B cell (primary cell): ENCODE measurements around the gene PML. TPM values are rescaled to one million over a fixed set of nuclear protein-coding genes. Genes with fewer than 3 reads are reported as not detected.

Experiments
- ATAC-seq: fragments of 200-7000 bp; cut with Tn5 transposase; one replicate; pipeline ENCODE4 v1.10.0; 2021; ENCODE audit warnings: low read depth, mild to moderate bottlenecking, moderate number of reproducible peaks, moderate library complexity
- CTCF ChIA-PET: fragments of 350-600 bp; sonication (Branson Sonifier 250); formaldehyde crosslinking; loops from one replicate; lab custom pipeline; 2021; ENCODE audit warnings: antibody characterized with exemption, inconsistent platforms; lab: Charles Lee
- POLR2A ChIA-PET: fragments of 350-600 bp; sonication (Branson Sonifier 250); formaldehyde crosslinking; loops from one replicate; lab custom pipeline; 2021; ENCODE audit warnings: antibody characterized with exemption; lab: Charles Lee
- DNase-seq: peaks from one replicate; pipeline ENCODE4 v3.0.0; 2013
- H2AFZ ChIP-seq: 2 replicates; pipeline ENCODE4 v1.6.1; 2012; ENCODE audit warnings: mild to moderate bottlenecking, low read depth, low read length; ENCODE audit not compliant: insufficient read depth, poor library complexity, severe bottlenecking
- H3K27ac ChIP-seq, 2 donors: 1 replicate in 1 of 2; 2 replicates in 1 of 2; pipeline ENCODE4 v1.5.1; 2012 to 2013; ENCODE audit warnings: low read length in 2 of 2, mild to moderate bottlenecking in 2 of 2, moderate library complexity in 1 of 2
- H3K27me3 ChIP-seq, 4 experiments: fragments of 200-600 bp in 1 of 4; sonication (generic) in 1 of 4; replicated peaks in 1 of 4; 1 replicate in 2 of 4; 2 replicates in 2 of 4; pipeline versions ENCODE4 v1.6.1 to v1.7.0; 2013 to 2016; ENCODE audit warnings: low read length in 3 of 4, mild to moderate bottlenecking in 2 of 4, mixed read lengths in 1 of 4, moderate library complexity in 1 of 4; ENCODE audit not compliant: insufficient read depth in 4 of 4, control insufficient read depth in 3 of 4; ENCODE audit errors: control extremely low read depth in 1 of 4
- H3K36me3 ChIP-seq, 2 experiments: replicated peaks in 1 of 2; 1 replicate in 1 of 2; 2 replicates in 1 of 2; pipeline versions ENCODE4 v1.6.1 to v1.7.1; 2013; ENCODE audit warnings: low read length in 1 of 2; ENCODE audit not compliant: insufficient read depth in 2 of 2, control insufficient read depth in 1 of 2; ENCODE audit errors: control extremely low read depth in 1 of 2, extremely low read depth in 1 of 2
- H3K4me1 ChIP-seq, 2 donors: fragments of 200-600 bp in 1 of 2; sonication (generic) in 1 of 2; 1 replicate in 1 of 2; 2 replicates in 1 of 2; pipeline versions ENCODE4 v1.5.1 to v1.6.1; 2013 to 2017; ENCODE audit warnings: low read length in 2 of 2; ENCODE audit not compliant: control insufficient read depth in 2 of 2, insufficient read depth in 2 of 2
- H3K4me2 ChIP-seq: replicated peaks from 2 replicates; pipeline ENCODE3; 2012; ENCODE audit warnings: mild to moderate bottlenecking, low read depth, low read length; ENCODE audit not compliant: poor library complexity, severe bottlenecking
- H3K4me3 ChIP-seq, 5 experiments: fragments of 200-600 bp in 1 of 5; sonication (generic) in 1 of 5; 1 replicate in 3 of 5; 2 replicates in 2 of 5; pipeline versions ENCODE4 v1.5.1 to v1.7.0; 2011 to 2016; ENCODE audit warnings: low read length in 4 of 5, mild to moderate bottlenecking in 4 of 5, low read depth in 2 of 5, control low read depth in 1 of 5, moderate library complexity in 1 of 5; ENCODE audit not compliant: insufficient read depth in 1 of 5; ENCODE audit errors: control extremely low read depth in 1 of 5, extremely low read depth in 1 of 5
- H3K79me2 ChIP-seq: fragments of 200-600 bp; sonication (generic); one replicate; pipeline ENCODE4 v1.6.0; 2016; ENCODE audit warnings: low read length; ENCODE audit not compliant: control insufficient read depth, insufficient read depth
- H3K9ac ChIP-seq: fragments of 200-600 bp; sonication (generic); 2 replicates; pipeline ENCODE4 v1.6.1; 2017; ENCODE audit warnings: mild to moderate bottlenecking, low read length, moderate library complexity
- H3K9me3 ChIP-seq, 3 donors: one replicate each; pipeline versions ENCODE4 v1.6.1 to v1.7.1; 2013; ENCODE audit warnings: low read length in 2 of 3; ENCODE audit not compliant: control insufficient read depth in 2 of 3, insufficient read depth in 1 of 3; ENCODE audit errors: control extremely low read depth in 1 of 3
- H4K20me1 ChIP-seq: 2 replicates; pipeline ENCODE4 v1.6.0; 2012; ENCODE audit warnings: mild to moderate bottlenecking, low read length; ENCODE audit not compliant: insufficient read depth, control insufficient read depth, poor library complexity, severe bottlenecking
- H3K27ac Mint-ChIP-seq: one replicate; pipeline ENCODE4 v1.8.0; 2021; ENCODE audit warnings: mixed read lengths
- H3K27me3 Mint-ChIP-seq: one replicate; pipeline ENCODE4 v1.8.0; 2021; ENCODE audit warnings: mixed read lengths
- H3K4me1 Mint-ChIP-seq: one replicate; pipeline ENCODE4 v1.8.0; 2021; ENCODE audit warnings: mixed read lengths
- H3K4me3 Mint-ChIP-seq: one replicate; pipeline ENCODE4 v1.8.0; 2021; ENCODE audit warnings: mixed read lengths
- H3K9me3 Mint-ChIP-seq: one replicate; pipeline ENCODE4 v1.8.0; 2022; ENCODE audit warnings: mixed read lengths; ENCODE audit not compliant: insufficient read depth
- CTCF ChIP-seq: fragments of 200-600 bp; IDR thresholded peaks from one replicate; pipeline ENCODE4 v1.8.0; 2022; ENCODE audit warnings: antibody characterized with exemption, mild to moderate bottlenecking
- EZH2 ChIP-seq: IDR thresholded peaks from 2 replicates; pipeline ENCODE4 v1.6.1; 2012; ENCODE audit warnings: borderline replicate concordance, low read depth, mild to moderate bottlenecking, moderate library complexity, low read length; ENCODE audit not compliant: insufficient read depth, poor library complexity, severe bottlenecking
- WGBS: methylation state at CpG from one replicate; pipeline ENCODE4 v1.1.5; 2013; ENCODE audit warnings: missing lambda C conversion rate; ENCODE audit not compliant: insufficient coverage; 5-methylcytosine and 5-hydroxymethylcytosine counted together
- intact Hi-C: fragments of 100-400 bp; cut with micrococcal nuclease; formaldehyde crosslinking; loops from one replicate; pipeline ENCODE4 v1.10.0; 2022
- polyA plus RNA-seq: library from polyadenylated mRNA; depleted of rRNA; stranded (reverse); fragments of >200 nt; gene quantifications from 2 replicates; pipeline ENCODE4 v1.2.3, GENCODE V29; 2012
- total RNA-seq, 2 donors: library from RNA; stranded (reverse); fragments of 120-200 nt in 1 of 2; gene quantifications; 1 replicate in 1 of 2; 2 replicates in 1 of 2; pipeline versions ENCODE4 v1.2.3 to v1.2.4, GENCODE V29; 2013 to 2022

Gene PML
- total and polyA plus RNA-seq, 2 donors (not counting 1 experiment from before 2014, with no cell fraction given) = 59.2 to 66.3 TPM

GRCh38 chr15:73990250-73991005 is 4.1 kb upstream of the PML start:
- H3K27ac Mint-ChIP-seq = peak overlapping the region; percentile 2
- intact Hi-C loops = loop anchor here (5.0 to 10.0 kb wide), 8 partner anchors 353 to 1912 kb away; partner anchors contain the start of genes ARID3B, FBXO22, MYO9A and SENP8
- no peaks in the 10 kb centered on the region for H3K36me3 ChIP-seq
- no peak overlapping the region for H3K4me2 ChIP-seq
- H3K27ac ChIP-seq = no peak overlapping the region
- H3K27me3 Mint-ChIP-seq = no peaks in the 10 kb centered on the region
- POLR2A ChIA-PET = interaction anchor here (0.5 kb wide), 1 partner anchor 16 kb away, joined by 6 read pairs; no protein-coding TSS in a partner anchor
- peaks cover 33 to 52% of the 10 kb centered on the region in 2 donors for H3K4me1 ChIP-seq
- ATAC-seq (no peak), DNase-seq (no peak)
- peaks cover 55% of the 10 kb centered on the region for H3K4me1 Mint-ChIP-seq
- WGBS = 98% methylated on average over 8 of the region's 9 CpGs
- H2AFZ ChIP-seq = no peak overlapping the region
- no peaks in the 10 kb centered on the region for H3K9me3 ChIP-seq
- H3K9ac ChIP-seq = no peak overlapping the region
- H3K79me2 ChIP-seq = peaks cover 38% of the 10 kb centered on the region
- H3K9me3 Mint-ChIP-seq = no peaks in the 10 kb centered on the region
- no peaks in the 10 kb centered on the region for H3K27me3 ChIP-seq
- peak overlapping the region; percentile 49 for H3K4me3 Mint-ChIP-seq
- peaks cover 11% of the 10 kb centered on the region for H4K20me1 ChIP-seq
- CTCF ChIA-PET = interaction anchor here (1.2 to 4.5 kb wide), 2 partner anchors 18 to 27 kb away, joined by 3 to 20 read pairs; no protein-coding TSS in a partner anchor
- H3K4me3 ChIP-seq = no peak overlapping the region
- TF ChIP-seq CTCF (no peak), EZH2 (no peak)

GRCh38 chr15:73991260-73991659 is 3.3 kb upstream of the PML start:
- peak overlapping the region; percentile 83 for H3K9ac ChIP-seq
- intact Hi-C loops = loop anchor here (5.0 to 10.0 kb wide), 8 partner anchors 354 to 1911 kb away; partner anchors contain the start of genes ARID3B, FBXO22, MYO9A and SENP8
- H3K9me3 ChIP-seq = no peaks in the 10 kb centered on the region
- H3K4me3 ChIP-seq = peak overlapping the region in 4 of 5 experiments; percentile 47 to 85 (median 66)
- H3K79me2 ChIP-seq = peaks cover 46% of the 10 kb centered on the region
- ChIA-PET POLR2A (no interaction called here), CTCF (interaction anchor here (1.2 to 4.5 kb wide), 2 partner anchors 18 to 27 kb away, joined by 3 to 20 read pairs; no protein-coding TSS in a partner anchor)
- TF ChIP-seq CTCF (no peak), EZH2 (no peak)
- Mint-ChIP-seq H3K27me3 (no peaks in the 10 kb centered on the region), H3K27ac (peak overlapping the region; percentile 56), H3K4me3 (peak overlapping the region; percentile 79), H3K4me1 (peaks cover 53% of the 10 kb centered on the region), H3K9me3 (no peaks in the 10 kb centered on the region)
- peaks cover 38 to 53% of the 10 kb centered on the region in 2 donors for H3K4me1 ChIP-seq
- no peaks in the 10 kb centered on the region for H3K36me3 ChIP-seq
- no peak for ATAC-seq
- H3K4me2 ChIP-seq = peak overlapping the region; percentile 95
- peak overlapping the region; percentile 50 to 67 for H3K27ac ChIP-seq
- no peak for DNase-seq
- H4K20me1 ChIP-seq = peaks cover 11% of the 10 kb centered on the region
- 92% methylated on average over 5 of the region's 5 CpGs for WGBS
- peak overlapping the region; percentile 87 for H2AFZ ChIP-seq
- H3K27me3 ChIP-seq = no peaks in the 10 kb centered on the region
